Measurements from ENCODE around the gene RADX.

DNA sequence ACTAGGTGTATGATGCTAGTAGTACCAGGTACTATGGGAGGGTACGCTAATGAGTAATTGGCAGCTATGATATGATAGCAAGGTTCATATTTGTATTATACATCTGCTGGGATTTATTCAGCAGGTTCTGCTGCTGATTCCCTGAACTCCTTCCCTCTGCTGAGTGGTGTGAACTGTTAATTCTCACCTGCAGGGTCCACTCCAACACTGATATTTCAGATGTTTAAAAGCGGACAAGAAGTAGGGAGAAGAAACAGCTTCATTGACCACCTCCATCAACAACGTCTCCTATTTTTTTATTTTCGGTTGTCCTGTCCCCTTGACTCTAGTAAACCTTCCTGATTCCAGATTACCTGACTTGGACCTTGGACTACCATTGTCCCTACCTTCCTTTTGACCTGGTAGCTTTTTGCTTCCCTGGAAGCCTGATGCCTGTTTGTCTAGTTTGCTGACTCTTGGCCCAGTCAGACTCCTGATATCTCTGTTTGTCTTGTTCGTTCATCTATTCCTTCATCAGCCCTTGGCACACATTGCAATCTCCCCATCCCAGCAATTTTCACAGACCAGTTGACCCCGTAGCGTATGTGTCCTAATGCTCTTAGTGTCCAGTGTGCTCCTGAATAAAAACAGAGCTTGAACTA, 80.8 kb downstream of the RADX start:
- TF ChIP-seq, protein P1, sequence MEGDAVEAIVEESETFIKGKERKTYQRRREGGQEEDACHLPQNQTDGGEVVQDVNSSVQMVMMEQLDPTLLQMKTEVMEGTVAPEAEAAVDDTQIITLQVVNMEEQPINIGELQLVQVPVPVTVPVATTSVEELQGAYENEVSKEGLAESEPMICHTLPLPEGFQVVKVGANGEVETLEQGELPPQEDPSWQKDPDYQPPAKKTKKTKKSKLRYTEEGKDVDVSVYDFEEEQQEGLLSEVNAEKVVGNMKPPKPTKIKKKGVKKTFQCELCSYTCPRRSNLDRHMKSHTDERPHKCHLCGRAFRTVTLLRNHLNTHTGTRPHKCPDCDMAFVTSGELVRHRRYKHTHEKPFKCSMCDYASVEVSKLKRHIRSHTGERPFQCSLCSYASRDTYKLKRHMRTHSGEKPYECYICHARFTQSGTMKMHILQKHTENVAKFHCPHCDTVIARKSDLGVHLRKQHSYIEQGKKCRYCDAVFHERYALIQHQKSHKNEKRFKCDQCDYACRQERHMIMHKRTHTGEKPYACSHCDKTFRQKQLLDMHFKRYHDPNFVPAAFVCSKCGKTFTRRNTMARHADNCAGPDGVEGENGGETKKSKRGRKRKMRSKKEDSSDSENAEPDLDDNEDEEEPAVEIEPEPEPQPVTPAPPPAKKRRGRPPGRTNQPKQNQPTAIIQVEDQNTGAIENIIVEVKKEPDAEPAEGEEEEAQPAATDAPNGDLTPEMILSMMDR (IDR thresholded peaks at IDR 0.05): no peak
- no peak for TF ChIP-seq POLR2A (IDR thresholded peaks at IDR 0.05)
